SK-N-SH treated with all-trans-retinoic acid at 6 μM for 48 hours (cell line): Measurements from ENCODE around the gene SNRK.

Experiments used
- ATAC-seq: fragments of 200-7000 bp; cut with Tn5 transposase; 3 replicates; pipeline ENCODE4 v1.9.1; 2020; ENCODE audit warnings: mild to moderate bottlenecking, moderate library complexity
- ARNTL ChIP-seq: fragments of 450-650 bp; formaldehyde crosslinking; IDR thresholded peaks from 2 replicates; pipeline ENCODE4 v1.5.0; 2020; ENCODE audit warnings: low read depth, mild to moderate bottlenecking, moderate library complexity, borderline replicate concordance
- BACH2 ChIP-seq: fragments of 250-450 bp; sonication (Bioruptor Pico); IDR thresholded peaks from 2 replicates; pipeline ENCODE4 v1.9.0; 2021; ENCODE audit warnings: mild to moderate bottlenecking, borderline replicate concordance
- CREB5 ChIP-seq: fragments of 250-450 bp; sonication (Bioruptor Pico); IDR thresholded peaks from 2 replicates; pipeline ENCODE4 v1.5.1; 2020; ENCODE audit warnings: low read depth, mild to moderate bottlenecking, moderate library complexity
- CSDC2 ChIP-seq: fragments of 250-450 bp; sonication (Bioruptor Pico); IDR thresholded peaks from 2 replicates; pipeline ENCODE4 v1.5.0; 2020; ENCODE audit warnings: mild to moderate bottlenecking, moderate library complexity
- CSRNP3 ChIP-seq: fragments of 250-450 bp; sonication (Bioruptor Pico); IDR thresholded peaks from 2 replicates; pipeline ENCODE4 v1.5.1; 2021; ENCODE audit warnings: mild to moderate bottlenecking, moderate library complexity
- ESRRG ChIP-seq: fragments of 250-450 bp; sonication (Bioruptor Pico); IDR thresholded peaks from 2 replicates; pipeline ENCODE4 v1.6.1; 2021; ENCODE audit warnings: mild to moderate bottlenecking
- GLIS3 ChIP-seq: fragments of 250-450 bp; sonication (Bioruptor Pico); IDR thresholded peaks from 2 replicates; pipeline ENCODE4 v1.5.0; 2020; ENCODE audit warnings: mild to moderate bottlenecking, moderate library complexity
- ISL1 ChIP-seq: fragments of 250-450 bp; sonication (Bioruptor Pico); IDR thresholded peaks from 2 replicates; pipeline ENCODE4 v2.1.2; 2022; ENCODE audit warnings: mild to moderate bottlenecking, moderate library complexity
- OSR1 ChIP-seq: fragments of 250-450 bp; sonication (Bioruptor Pico); IDR thresholded peaks from 2 replicates; pipeline ENCODE4 v1.8.0; 2022; ENCODE audit warnings: moderate library complexity, mild to moderate bottlenecking, inconsistent platforms
- PATZ1 ChIP-seq: fragments of 250-450 bp; sonication (Bioruptor Pico); IDR thresholded peaks from 2 replicates; pipeline ENCODE4 v1.8.0; 2020; ENCODE audit warnings: mild to moderate bottlenecking, moderate library complexity, borderline replicate concordance
- PPARA ChIP-seq: fragments of 250-450 bp; sonication (Bioruptor Pico); IDR thresholded peaks from 2 replicates; pipeline ENCODE4 v1.5.0; 2020; ENCODE audit warnings: mild to moderate bottlenecking, borderline replicate concordance
- RARB ChIP-seq: fragments of 250-450 bp; sonication (Bioruptor Pico); IDR thresholded peaks from 2 replicates; pipeline ENCODE4 v1.8.0; 2021; ENCODE audit warnings: mild to moderate bottlenecking, moderate library complexity
- SNAI2 ChIP-seq: fragments of 250-450 bp; sonication (Bioruptor Pico); IDR thresholded peaks from 2 replicates; pipeline ENCODE4 v1.5.0; 2020; ENCODE audit warnings: mild to moderate bottlenecking, moderate library complexity
- TCF4 ChIP-seq: fragments of 250-450 bp; sonication (Bioruptor Pico); IDR thresholded peaks from 2 replicates; pipeline ENCODE4 v1.8.0; 2021; ENCODE audit warnings: mild to moderate bottlenecking, moderate library complexity, borderline replicate concordance
- TOX ChIP-seq: fragments of 250-450 bp; sonication (Bioruptor Pico); IDR thresholded peaks from 2 replicates; pipeline ENCODE4 v1.8.0; 2021; ENCODE audit warnings: mild to moderate bottlenecking, moderate library complexity, borderline replicate concordance
- TSHZ2 ChIP-seq: fragments of 250-450 bp; sonication (Bioruptor Pico); IDR thresholded peaks from 2 replicates; pipeline ENCODE4 v1.5.0; 2020; ENCODE audit warnings: mild to moderate bottlenecking, moderate library complexity
- ZC3H10 ChIP-seq: fragments of 250-450 bp; sonication (Bioruptor Pico); IDR thresholded peaks from 2 replicates; pipeline ENCODE4 v1.5.1; 2021; ENCODE audit warnings: mild to moderate bottlenecking, moderate library complexity
- ZFP3 ChIP-seq: fragments of 250-450 bp; sonication (Bioruptor Pico); IDR thresholded peaks from 2 replicates; pipeline ENCODE4 v1.5.0; 2020; ENCODE audit warnings: mild to moderate bottlenecking, moderate library complexity
- ZFP30 ChIP-seq: fragments of 450-650 bp; formaldehyde crosslinking; IDR thresholded peaks from 2 replicates; pipeline ENCODE4 v1.5.0; 2022; ENCODE audit warnings: mild to moderate bottlenecking, moderate library complexity
- ZNF565 ChIP-seq: fragments of 450-650 bp; formaldehyde crosslinking; conservative IDR thresholded peaks from 2 replicates; pipeline ENCODE4 v1.5.0; 2020; ENCODE audit warnings: low read depth, mild to moderate bottlenecking, moderate library complexity
- ZNF70 ChIP-seq: fragments of 450-650 bp; formaldehyde crosslinking; IDR thresholded peaks from 2 replicates; pipeline ENCODE4 v1.5.0; 2020; ENCODE audit warnings: mild to moderate bottlenecking, moderate library complexity

SNRK gene

GRCh38 chr3:43361077-43361476 is 74.7 kb downstream of the SNRK start:
- ATAC-seq: no peak
- TF ChIP-seq PATZ1 (CRISPR knock-in tag) (no peak), CSRNP3 (CRISPR knock-in tag) (no peak), ARNTL (CRISPR knock-in tag) (no peak), PPARA (no peak), ESRRG (no peak), ZNF70 (no peak), ISL1 (CRISPR knock-in tag) (no peak), OSR1 (CRISPR knock-in tag) (no peak), TCF4 (no peak), TOX (CRISPR knock-in tag) (no peak), ZC3H10 (no peak), GLIS3 (CRISPR knock-in tag) (no peak), CREB5 (CRISPR knock-in tag) (no peak), SNAI2 (CRISPR knock-in tag) (no peak), ZFP30 (CRISPR knock-in tag) (no peak), BACH2 (CRISPR knock-in tag) (no peak), CSDC2 (CRISPR knock-in tag) (no peak)
- TF ChIP-seq, all 23 proteins: peak for 0

GRCh38 chr3:43362183-43362582 is 75.8 kb downstream of the SNRK start:
- no peak for ATAC-seq
- TF ChIP-seq PATZ1 (CRISPR knock-in tag) (no peak), PPARA (no peak), ZNF565 (CRISPR knock-in tag) (no peak), ISL1 (CRISPR knock-in tag) (no peak), CSDC2 (CRISPR knock-in tag) (no peak), ZFP3 (CRISPR knock-in tag) (no peak), TSHZ2 (CRISPR knock-in tag) (no peak)

GRCh38 chr3:43362961-43363360 is 76.6 kb downstream of the SNRK start:
- ATAC-seq: no peak
- no peak for TF ChIP-seq PATZ1 (CRISPR knock-in tag)
- no peak for TF ChIP-seq TSHZ2 (CRISPR knock-in tag)
- TF ChIP-seq CREB5 (CRISPR knock-in tag): no peak
- TF ChIP-seq RARB: no peak
- no peak for TF ChIP-seq ZFP30 (CRISPR knock-in tag)
- TF ChIP-seq ZFP3 (CRISPR knock-in tag): no peak
- TF ChIP-seq CSRNP3 (CRISPR knock-in tag): no peak
- TF ChIP-seq TOX (CRISPR knock-in tag): no peak
